Upper lobe of left lung (tissue), 6 donors: ENCODE results near the gene ACTN1. TPM values are rescaled to one million over a fixed set of nuclear protein-coding genes. Genes with fewer than 3 reads are reported as not detected.
A peak's percentile ranks its signal among the peaks of the same experiment; 100 is the strongest.

Experiments used
- ATAC-seq, 2 donors: fragments of 200-7000 bp; cut with Tn5 transposase; one replicate each; pipeline ENCODE4 v1.9.1; 2022; ENCODE audit warnings: mild to moderate bottlenecking in 2 of 2, moderate library complexity in 2 of 2; ENCODE audit not compliant: low FRiP score in 2 of 2
- DNase-seq, 2 donors: peaks; one replicate each; pipeline ENCODE4 v3.0.0-alpha.2; 2019 to 2020
- H3K27ac ChIP-seq, 4 donors: fragments of 200-600 bp; sonication (generic); one replicate each; pipeline ENCODE4 v1.5.1; 2016 to 2019
- H3K27me3 ChIP-seq, 4 donors: fragments of 200-600 bp; sonication (generic); one replicate each; pipeline ENCODE4 v1.5.1; 2017 to 2019
- H3K36me3 ChIP-seq, 4 donors: fragments of 200-600 bp; sonication (generic); one replicate each; pipeline ENCODE4 v1.5.1; 2016 to 2019
- H3K4me1 ChIP-seq, 4 donors: fragments of 200-600 bp; sonication (generic); one replicate each; pipeline ENCODE4 v1.5.1; 2018 to 2019
- H3K4me3 ChIP-seq, 4 donors: fragments of 200-600 bp; sonication (generic); one replicate each; pipeline ENCODE4 v1.5.1; 2017 to 2019; ENCODE audit warnings: mild to moderate bottlenecking in 2 of 4, moderate library complexity in 1 of 4
- H3K9me3 ChIP-seq, 4 donors: fragments of 200-600 bp; sonication (generic); one replicate each; pipeline ENCODE4 v1.5.1; 2018 to 2019
- EP300 ChIP-seq, 4 donors: sonication (generic); formaldehyde crosslinking; IDR thresholded peaks; one replicate each; pipeline ENCODE4 v1.5.1; 2017; ENCODE audit warnings: antibody characterized with exemption in 4 of 4, control low read depth in 2 of 4
- POLR2A ChIP-seq, 4 donors: fragments of 450-650 bp; IDR thresholded peaks; one replicate each; pipeline ENCODE4 v1.5.1; 2016 to 2017; ENCODE audit warnings: antibody characterized with exemption in 4 of 4, mild to moderate bottlenecking in 2 of 4
- POLR2AphosphoS5 ChIP-seq, 2 donors: sonication (generic); formaldehyde crosslinking; IDR thresholded peaks; one replicate each; pipeline ENCODE4 v1.5.1; 2017; ENCODE audit warnings: antibody characterized with exemption in 2 of 2
- WGBS, 2 donors: methylation state at CpG; one replicate each; pipeline ENCODE4 v1.1.5; 2017 to 2018; 5-methylcytosine and 5-hydroxymethylcytosine counted together
- small RNA-seq, 4 donors: library from RNA; depleted of rRNA; stranded (forward); fragments of <200 nt; gene quantifications; one replicate each; pipeline ENCODE3, GENCODE V24; 2016
- total RNA-seq, 6 donors: library from RNA; depleted of rRNA in 4 of 6; stranded (reverse); fragments of >200 nt in 4 of 6; gene quantifications; one replicate each; pipeline versions ENCODE4 v1.1.0 to v1.2.1, GENCODE V29; 2016 to 2021
- TF ChIP-seq, protein P1 (sequence below), 6 experiments: fragments of 450-650 bp in 4 of 6; fragments of 200-600 bp in 2 of 6; sonication (generic) in 2 of 6; IDR thresholded peaks; one replicate each; pipeline ENCODE4 v1.5.1; 2016 to 2019; ENCODE audit warnings: antibody characterized with exemption in 6 of 6
- donor health status: DM: no; HTN: no; CAD: no; lungs with moderate emphysema.
- donor health status: DM: no; HTN: yes; CAD: no; lungs with severe emphysema.

Gene ACTN1
- total RNA-seq, 6 donors from 2014 or later = 117 to 195 (median 157) TPM

DNA sequence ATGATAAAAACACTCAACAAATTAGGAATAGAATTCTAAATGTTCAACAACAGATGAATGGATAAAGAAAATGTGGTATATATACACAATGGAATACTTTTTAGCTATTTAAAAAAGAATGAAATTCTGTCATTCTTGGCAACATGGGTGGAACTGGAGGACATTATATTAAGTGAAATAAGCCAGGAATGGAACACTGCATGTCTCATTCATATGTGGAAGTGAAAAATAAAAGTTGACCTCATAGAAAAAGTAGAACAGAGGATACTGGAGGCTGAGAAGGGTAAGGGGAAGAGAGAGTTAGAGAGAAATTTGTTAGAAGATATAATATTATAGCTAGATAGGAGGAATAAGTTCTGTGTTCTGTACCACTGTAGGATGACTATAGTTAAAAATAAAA, 150.4 kb downstream of the ACTN1 start:
- no peak for ATAC-seq
- no peak overlapping the region for H3K4me3 ChIP-seq
- H3K27ac ChIP-seq = no peak overlapping the region
- TF ChIP-seq POLR2AphosphoS5 (IDR thresholded peaks at IDR 0.05) = no peak
- TF ChIP-seq, protein P1, sequence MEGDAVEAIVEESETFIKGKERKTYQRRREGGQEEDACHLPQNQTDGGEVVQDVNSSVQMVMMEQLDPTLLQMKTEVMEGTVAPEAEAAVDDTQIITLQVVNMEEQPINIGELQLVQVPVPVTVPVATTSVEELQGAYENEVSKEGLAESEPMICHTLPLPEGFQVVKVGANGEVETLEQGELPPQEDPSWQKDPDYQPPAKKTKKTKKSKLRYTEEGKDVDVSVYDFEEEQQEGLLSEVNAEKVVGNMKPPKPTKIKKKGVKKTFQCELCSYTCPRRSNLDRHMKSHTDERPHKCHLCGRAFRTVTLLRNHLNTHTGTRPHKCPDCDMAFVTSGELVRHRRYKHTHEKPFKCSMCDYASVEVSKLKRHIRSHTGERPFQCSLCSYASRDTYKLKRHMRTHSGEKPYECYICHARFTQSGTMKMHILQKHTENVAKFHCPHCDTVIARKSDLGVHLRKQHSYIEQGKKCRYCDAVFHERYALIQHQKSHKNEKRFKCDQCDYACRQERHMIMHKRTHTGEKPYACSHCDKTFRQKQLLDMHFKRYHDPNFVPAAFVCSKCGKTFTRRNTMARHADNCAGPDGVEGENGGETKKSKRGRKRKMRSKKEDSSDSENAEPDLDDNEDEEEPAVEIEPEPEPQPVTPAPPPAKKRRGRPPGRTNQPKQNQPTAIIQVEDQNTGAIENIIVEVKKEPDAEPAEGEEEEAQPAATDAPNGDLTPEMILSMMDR (IDR thresholded peaks at IDR 0.05) = no peak
- no peak for TF ChIP-seq EP300 (IDR thresholded peaks at IDR 0.05)
- TF ChIP-seq POLR2A (IDR thresholded peaks at IDR 0.05) = no peak
- H3K4me1 ChIP-seq = peaks cover 4 to 7% (median 6%) of the 10 kb centered on the region in 4 donors
- H3K9me3 ChIP-seq = no peaks in the 10 kb centered on the region
- DNase-seq = no peak
- no peaks in the 10 kb centered on the region for H3K27me3 ChIP-seq
- no peaks in the 10 kb centered on the region for H3K36me3 ChIP-seq

DNA sequence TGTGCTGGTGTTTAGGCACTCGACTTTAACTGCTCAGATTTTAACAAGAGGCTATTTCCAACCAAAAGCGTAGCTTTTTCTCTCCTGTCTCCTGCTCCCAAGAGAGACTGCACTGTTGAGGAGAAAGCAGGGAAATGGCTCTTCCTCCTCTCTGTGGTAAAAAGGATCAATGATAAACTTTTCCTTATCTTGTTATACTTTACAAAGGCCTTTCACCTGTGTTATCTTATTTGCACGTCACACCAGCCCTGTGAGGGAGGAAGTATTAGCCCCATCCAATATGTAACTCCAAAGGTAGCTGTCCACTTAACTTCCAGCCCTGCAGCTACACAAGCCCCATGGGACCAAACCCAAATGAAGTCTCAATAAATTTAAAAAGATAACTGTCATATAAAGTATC, 153.4 kb downstream of the ACTN1 start:
- DNase-seq (no peak), ATAC-seq (no peak)
- WGBS, 2 donors = 89 to 90% methylated on average over 3 of the region's 3 CpGs
- Histone ChIP-seq H3K27ac (no peak overlapping the region), H3K4me3 (no peak overlapping the region), H3K4me1 (peaks cover 4 to 7% (median 6%) of the 10 kb centered on the region in 4 donors), H3K36me3 (no peaks in the 10 kb centered on the region), H3K27me3 (no peaks in the 10 kb centered on the region), H3K9me3 (no peaks in the 10 kb centered on the region)
- TF ChIP-seq POLR2A (IDR thresholded peaks at IDR 0.05) (no peak), EP300 (IDR thresholded peaks at IDR 0.05) (no peak), POLR2AphosphoS5 (IDR thresholded peaks at IDR 0.05) (no peak)
- TF ChIP-seq, protein P1 (IDR thresholded peaks at IDR 0.05) = no peak

DNA sequence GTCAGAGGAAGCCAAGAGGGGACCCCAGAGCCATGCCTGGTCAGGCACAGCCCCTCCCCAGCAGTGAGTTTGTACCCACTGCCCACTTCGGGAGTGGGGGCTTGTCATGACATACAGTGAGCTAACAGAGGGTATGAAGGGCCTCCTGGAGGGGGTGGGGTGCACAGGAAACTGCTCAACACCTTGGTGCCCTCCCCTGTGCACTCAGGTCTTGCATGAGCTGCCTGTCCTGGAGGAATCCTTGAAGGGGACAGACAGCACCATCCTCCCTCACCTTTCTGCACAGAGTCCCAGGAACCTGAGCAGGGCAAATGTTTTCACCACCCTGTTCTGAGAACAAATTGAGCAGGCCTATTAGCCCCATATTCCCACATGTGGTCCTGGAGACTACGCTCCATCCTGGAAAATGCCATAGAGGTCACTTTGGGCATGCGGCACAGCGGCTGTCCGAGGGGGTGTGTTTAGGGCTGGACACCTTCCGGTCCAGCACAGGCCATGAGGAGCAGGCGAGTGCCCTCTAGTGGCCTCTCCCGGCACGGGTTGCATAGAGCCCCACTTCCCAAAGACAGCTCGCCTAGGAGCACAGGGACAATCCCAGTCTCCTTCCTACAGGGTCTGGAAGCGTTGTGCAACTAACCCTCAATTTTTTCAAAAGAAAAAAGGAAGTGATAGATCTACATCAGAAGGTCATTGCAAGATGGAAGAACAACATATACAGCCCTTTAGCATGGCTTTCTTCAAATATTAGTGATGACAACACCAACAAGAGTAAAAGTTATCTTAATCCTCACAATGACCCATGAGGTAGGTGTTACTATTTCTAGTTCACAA, 154.4 kb downstream of the ACTN1 start:
- no peak overlapping the region for H3K27ac ChIP-seq
- H3K9me3 ChIP-seq = no peaks in the 10 kb centered on the region
- 27 to 38% methylated on average over 7 to 10 of the region's 11 CpGs for WGBS, 2 donors
- TF ChIP-seq EP300 (IDR thresholded peaks at IDR 0.05) (no peak), POLR2AphosphoS5 (IDR thresholded peaks at IDR 0.05) (no peak), POLR2A (IDR thresholded peaks at IDR 0.05) (no peak)
- TF ChIP-seq, protein P1 (IDR thresholded peaks at IDR 0.05) = peak; percentile 83 to 90 (median 86)
- peak overlapping the region in 1 of 4 donors; percentile 18 for H3K4me3 ChIP-seq
- ATAC-seq = peak; percentile 92 to 94
- H3K27me3 ChIP-seq = no peaks in the 10 kb centered on the region
- no peaks in the 10 kb centered on the region for H3K36me3 ChIP-seq
- peak; percentile 75 to 89 for DNase-seq
- peaks cover 5 to 7% (median 7%) of the 10 kb centered on the region in 4 donors for H3K4me1 ChIP-seq

DNA sequence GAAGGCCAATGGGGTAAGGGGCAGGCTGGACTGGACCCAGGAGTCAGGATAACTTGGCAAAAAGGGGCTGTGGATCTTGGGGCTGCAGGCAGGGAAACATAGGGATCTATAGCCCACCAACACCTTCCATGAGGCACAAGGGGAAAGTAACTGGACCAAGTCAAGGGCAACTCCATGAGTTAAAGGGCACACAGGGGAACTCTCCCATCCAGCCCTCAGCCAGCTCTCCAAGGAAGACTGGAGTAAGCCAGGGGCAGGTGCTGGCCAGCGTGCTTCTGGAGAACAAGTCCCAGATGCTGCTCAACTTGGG, 154.9 kb downstream of the ACTN1 start:
- Histone ChIP-seq H3K27ac (no peak overlapping the region), H3K27me3 (no peaks in the 10 kb centered on the region), H3K9me3 (no peaks in the 10 kb centered on the region), H3K4me1 (peaks cover 6 to 13% (median 10%) of the 10 kb centered on the region in 4 donors), H3K36me3 (no peaks in the 10 kb centered on the region), H3K4me3 (no peak overlapping the region)
- TF ChIP-seq, protein P1 (IDR thresholded peaks at IDR 0.05) = no peak
- no peak for TF ChIP-seq EP300 (IDR thresholded peaks at IDR 0.05)
- TF ChIP-seq POLR2A (IDR thresholded peaks at IDR 0.05) = no peak
- no peak for TF ChIP-seq POLR2AphosphoS5 (IDR thresholded peaks at IDR 0.05)
- DNase-seq (no peak), ATAC-seq (no peak)
- WGBS, 2 donors = 100% methylated on average over 1 of the region's 1 CpG

Small RNA genes lying within 50 kb of the gene (small RNA-seq; reads per million reads assigned to genes)
- 0 reads per million in 4 donors for gene BANF1P1
- 0 reads per million in 4 donors for gene HMGN1P3
- gene RPS29P1 = 0 reads per million in 4 donors

Other genes with a start within 250 kb of the ACTN1 start
- 100 to 1,000 TPM; 268 to 511 (median 385) TPM for gene ZFP36L1, start 186.2 kb downstream of the ACTN1 start, total RNA-seq
- gene DCAF5, start 173.8 kb upstream of the ACTN1 start, total RNA-seq = 10 to 100 TPM; 37.7 to 78.6 (median 49.0) TPM
- 10 to 100 TPM; 18.4 to 30.4 (median 21.1) TPM for gene EXD2, start 212.2 kb upstream of the ACTN1 start, total RNA-seq